ENCODE results near the gene EVI5.
"Not testable (repeated sequence)": the region's sequence is repeated elsewhere in the genome, so short reads cannot be mapped to it uniquely, and the experiment has no call there.

DNA sequence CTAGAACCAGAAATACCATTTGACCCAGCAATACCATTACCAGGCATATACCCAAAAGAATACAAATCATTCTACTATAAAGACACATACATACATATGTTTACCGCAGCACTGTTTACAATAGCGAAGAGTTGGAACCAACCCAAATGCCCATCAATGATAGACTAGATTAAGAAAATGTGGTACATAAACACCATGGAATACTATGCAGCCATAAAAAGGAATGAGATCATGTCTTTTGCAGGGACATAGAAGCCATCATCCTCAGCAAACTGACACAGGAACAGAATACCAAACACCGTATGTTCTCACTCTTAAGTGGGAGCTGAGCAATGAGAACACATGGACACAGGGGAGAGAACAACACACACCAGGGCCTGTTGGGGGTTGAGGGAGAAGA is 144.2 kb downstream of the EVI5 start:
- not testable (repeated sequence) for TF ChIP-seq POLR2AphosphoS5 (IDR thresholded peaks at IDR 0.05; ENCODE audit: insufficient read depth in 1 of 2, low read depth in 1 of 2); POLR2A (IDR thresholded peaks at IDR 0.05)
- TF ChIP-seq, protein P1, sequence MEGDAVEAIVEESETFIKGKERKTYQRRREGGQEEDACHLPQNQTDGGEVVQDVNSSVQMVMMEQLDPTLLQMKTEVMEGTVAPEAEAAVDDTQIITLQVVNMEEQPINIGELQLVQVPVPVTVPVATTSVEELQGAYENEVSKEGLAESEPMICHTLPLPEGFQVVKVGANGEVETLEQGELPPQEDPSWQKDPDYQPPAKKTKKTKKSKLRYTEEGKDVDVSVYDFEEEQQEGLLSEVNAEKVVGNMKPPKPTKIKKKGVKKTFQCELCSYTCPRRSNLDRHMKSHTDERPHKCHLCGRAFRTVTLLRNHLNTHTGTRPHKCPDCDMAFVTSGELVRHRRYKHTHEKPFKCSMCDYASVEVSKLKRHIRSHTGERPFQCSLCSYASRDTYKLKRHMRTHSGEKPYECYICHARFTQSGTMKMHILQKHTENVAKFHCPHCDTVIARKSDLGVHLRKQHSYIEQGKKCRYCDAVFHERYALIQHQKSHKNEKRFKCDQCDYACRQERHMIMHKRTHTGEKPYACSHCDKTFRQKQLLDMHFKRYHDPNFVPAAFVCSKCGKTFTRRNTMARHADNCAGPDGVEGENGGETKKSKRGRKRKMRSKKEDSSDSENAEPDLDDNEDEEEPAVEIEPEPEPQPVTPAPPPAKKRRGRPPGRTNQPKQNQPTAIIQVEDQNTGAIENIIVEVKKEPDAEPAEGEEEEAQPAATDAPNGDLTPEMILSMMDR (IDR thresholded peaks at IDR 0.05), result not testable (repeated sequence)
